IMR-90 (cell line): ENCODE results near the gene CRYBG2.

Source experiments
- CHD1 ChIP-seq: IDR thresholded peaks from 2 replicates; pipeline ENCODE4 v1.6.1; 2012; ENCODE audit warnings: low read depth, low read length, improper control_type of control experiment
- CTCF ChIP-seq: conservative IDR thresholded peaks from 2 replicates; pipeline ENCODE4 v1.5.1; 2012; ENCODE audit warnings: mild to moderate bottlenecking, low read depth, low read length, improper control_type of control experiment
- FOS ChIP-seq: fragments of 150-350 bp; IDR thresholded peaks from 2 replicates; pipeline ENCODE4 v1.6.1; 2016; ENCODE audit warnings: low read depth, low read length
- MAZ ChIP-seq: IDR thresholded peaks from 2 replicates; pipeline ENCODE4 v1.6.1; 2012; ENCODE audit warnings: low read depth, mild to moderate bottlenecking, low read length, improper control_type of control experiment, moderate library complexity, borderline replicate concordance
- NFE2L2 ChIP-seq: fragments of 150-350 bp; IDR thresholded peaks from 2 replicates; pipeline ENCODE4 v1.6.1; 2016; ENCODE audit warnings: low read depth, mild to moderate bottlenecking, low read length
- POLR2A ChIP-seq: IDR thresholded peaks from 2 replicates; pipeline ENCODE4 v1.6.1; 2012; ENCODE audit warnings: mild to moderate bottlenecking, low read depth, low read length
- USF2 ChIP-seq: fragments of 150-350 bp; IDR thresholded peaks from 2 replicates; pipeline ENCODE4 v1.6.1; 2017; ENCODE audit warnings: mild to moderate bottlenecking, antibody characterized with exemption, low read length, low read depth

- no peak for TF ChIP-seq CTCF
- no peak for TF ChIP-seq MAZ
- no peak for TF ChIP-seq FOS
- TF ChIP-seq NFE2L2 = no peak
- TF ChIP-seq POLR2A = no peak
- no peak for TF ChIP-seq CHD1
- TF ChIP-seq USF2 = no peak
Measured at GRCh38 chr1:26364956-26365355, 11.0 kb upstream of the CRYBG2 start.
